Measurements from ENCODE around the gene SH2B3. TPM values are rescaled to one million over a fixed set of nuclear protein-coding genes. Genes with fewer than 3 reads are reported as not detected.
A peak's percentile ranks its signal among the peaks of the same experiment; 100 is the strongest.

The SH2B3 gene
- total and polyA plus RNA-seq, 2 experiments from 2014 or later: 8.1 to 59.3 TPM

DNA sequence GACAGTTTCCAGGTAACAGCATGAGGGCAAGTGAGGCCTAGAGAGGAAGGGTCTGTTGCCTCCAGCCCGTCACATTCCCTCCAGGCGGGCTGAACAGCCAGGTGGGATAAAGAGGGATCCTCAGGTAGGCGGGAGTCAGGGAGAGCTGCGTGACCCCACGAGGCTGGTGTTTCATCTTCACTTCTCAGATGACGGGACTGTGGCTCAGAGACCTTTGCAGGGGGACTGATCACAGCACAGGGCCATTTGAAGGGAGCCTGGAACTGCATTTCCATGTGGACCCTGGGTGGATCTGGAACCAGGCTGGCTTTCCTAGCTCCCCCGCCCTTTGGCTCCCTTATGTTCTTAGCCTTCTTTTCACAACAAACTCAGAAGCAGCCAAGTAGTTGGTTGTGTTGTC, 37.4 kb downstream of the SH2B3 start (continued):
- TF ChIP-seq, protein P1, sequence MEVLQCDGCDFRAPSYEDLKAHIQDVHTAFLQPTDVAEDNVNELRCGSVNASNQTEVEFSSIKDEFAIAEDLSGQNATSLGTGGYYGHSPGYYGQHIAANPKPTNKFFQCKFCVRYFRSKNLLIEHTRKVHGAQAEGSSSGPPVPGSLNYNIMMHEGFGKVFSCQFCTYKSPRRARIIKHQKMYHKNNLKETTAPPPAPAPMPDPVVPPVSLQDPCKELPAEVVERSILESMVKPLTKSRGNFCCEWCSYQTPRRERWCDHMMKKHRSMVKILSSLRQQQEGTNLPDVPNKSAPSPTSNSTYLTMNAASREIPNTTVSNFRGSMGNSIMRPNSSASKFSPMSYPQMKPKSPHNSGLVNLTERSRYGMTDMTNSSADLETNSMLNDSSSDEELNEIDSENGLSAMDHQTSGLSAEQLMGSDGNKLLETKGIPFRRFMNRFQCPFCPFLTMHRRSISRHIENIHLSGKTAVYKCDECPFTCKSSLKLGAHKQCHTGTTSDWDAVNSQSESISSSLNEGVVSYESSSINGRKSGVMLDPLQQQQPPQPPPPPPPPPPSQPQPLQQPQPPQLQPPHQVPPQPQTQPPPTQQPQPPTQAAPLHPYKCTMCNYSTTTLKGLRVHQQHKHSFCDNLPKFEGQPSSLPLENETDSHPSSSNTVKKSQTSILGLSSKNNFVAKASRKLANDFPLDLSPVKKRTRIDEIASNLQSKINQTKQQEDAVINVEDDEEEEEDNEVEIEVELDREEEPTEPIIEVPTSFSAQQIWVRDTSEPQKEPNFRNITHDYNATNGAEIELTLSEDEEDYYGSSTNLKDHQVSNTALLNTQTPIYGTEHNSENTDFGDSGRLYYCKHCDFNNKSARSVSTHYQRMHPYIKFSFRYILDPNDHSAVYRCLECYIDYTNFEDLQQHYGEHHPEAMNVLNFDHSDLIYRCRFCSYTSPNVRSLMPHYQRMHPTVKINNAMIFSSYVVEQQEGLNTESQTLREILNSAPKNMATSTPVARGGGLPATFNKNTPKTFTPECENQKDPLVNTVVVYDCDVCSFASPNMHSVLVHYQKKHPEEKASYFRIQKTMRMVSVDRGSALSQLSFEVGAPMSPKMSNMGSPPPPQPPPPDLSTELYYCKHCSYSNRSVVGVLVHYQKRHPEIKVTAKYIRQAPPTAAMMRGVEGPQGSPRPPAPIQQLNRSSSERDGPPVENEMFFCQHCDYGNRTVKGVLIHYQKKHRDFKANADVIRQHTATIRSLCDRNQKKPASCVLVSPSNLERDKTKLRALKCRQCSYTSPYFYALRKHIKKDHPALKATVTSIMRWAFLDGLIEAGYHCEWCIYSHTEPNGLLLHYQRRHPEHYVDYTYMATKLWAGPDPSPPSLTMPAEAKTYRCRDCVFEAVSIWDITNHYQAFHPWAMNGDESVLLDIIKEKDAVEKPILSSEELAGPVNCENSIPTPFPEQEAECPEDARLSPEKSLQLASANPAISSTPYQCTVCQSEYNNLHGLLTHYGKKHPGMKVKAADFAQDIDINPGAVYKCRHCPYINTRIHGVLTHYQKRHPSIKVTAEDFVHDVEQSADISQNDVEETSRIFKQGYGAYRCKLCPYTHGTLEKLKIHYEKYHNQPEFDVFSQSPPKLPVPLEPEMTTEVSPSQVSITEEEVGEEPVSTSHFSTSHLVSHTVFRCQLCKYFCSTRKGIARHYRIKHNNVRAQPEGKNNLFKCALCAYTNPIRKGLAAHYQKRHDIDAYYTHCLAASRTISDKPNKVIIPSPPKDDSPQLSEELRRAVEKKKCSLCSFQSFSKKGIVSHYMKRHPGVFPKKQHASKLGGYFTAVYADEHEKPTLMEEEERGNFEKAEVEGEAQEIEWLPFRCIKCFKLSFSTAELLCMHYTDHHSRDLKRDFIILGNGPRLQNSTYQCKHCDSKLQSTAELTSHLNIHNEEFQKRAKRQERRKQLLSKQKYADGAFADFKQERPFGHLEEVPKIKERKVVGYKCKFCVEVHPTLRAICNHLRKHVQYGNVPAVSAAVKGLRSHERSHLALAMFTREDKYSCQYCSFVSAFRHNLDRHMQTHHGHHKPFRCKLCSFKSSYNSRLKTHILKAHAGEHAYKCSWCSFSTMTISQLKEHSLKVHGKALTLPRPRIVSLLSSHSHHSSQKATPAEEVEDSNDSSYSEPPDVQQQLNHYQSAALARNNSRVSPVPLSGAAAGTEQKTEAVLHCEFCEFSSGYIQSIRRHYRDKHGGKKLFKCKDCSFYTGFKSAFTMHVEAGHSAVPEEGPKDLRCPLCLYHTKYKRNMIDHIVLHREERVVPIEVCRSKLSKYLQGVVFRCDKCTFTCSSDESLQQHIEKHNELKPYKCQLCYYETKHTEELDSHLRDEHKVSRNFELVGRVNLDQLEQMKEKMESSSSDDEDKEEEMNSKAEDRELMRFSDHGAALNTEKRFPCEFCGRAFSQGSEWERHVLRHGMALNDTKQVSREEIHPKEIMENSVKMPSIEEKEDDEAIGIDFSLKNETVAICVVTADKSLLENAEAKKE (CRISPR knock-in tag; IDR thresholded peaks at IDR 0.05): no peak
- TF ChIP-seq EZH2phosphoT487 (IDR thresholded peaks at IDR 0.05; ENCODE audit: unreplicated experiment): no peak
- TF ChIP-seq, protein P2, sequence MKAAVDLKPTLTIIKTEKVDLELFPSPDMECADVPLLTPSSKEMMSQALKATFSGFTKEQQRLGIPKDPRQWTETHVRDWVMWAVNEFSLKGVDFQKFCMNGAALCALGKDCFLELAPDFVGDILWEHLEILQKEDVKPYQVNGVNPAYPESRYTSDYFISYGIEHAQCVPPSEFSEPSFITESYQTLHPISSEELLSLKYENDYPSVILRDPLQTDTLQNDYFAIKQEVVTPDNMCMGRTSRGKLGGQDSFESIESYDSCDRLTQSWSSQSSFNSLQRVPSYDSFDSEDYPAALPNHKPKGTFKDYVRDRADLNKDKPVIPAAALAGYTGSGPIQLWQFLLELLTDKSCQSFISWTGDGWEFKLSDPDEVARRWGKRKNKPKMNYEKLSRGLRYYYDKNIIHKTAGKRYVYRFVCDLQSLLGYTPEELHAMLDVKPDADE (IDR thresholded peaks at IDR 0.05): no peak
- no peak for TF ChIP-seq STAT1 (IDR thresholded peaks at IDR 0.05; ENCODE audit: unreplicated experiment)

DNA sequence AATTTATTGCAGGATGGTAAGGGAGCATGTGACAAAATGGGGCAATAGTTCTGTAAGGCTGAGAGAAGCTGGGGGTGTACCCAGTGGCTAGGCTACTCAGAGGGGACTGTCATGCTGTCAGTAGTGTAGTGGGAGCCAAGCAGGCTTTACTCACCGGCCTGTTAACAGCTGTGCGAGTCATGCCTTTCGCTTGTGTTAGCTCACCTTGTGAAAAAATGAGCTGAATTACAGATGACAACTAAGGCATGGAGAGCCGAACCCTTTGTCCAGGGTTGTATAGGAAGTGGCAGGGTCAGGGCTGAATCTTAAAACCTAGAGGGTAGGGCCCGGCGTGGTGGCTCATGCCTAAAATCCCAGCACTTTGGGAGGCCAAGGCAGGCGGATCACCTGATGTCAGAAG, 37.9 kb downstream of the SH2B3 start:
- Histone ChIP-seq H3K36me3 (ENCODE audit: insufficient read depth) (peaks cover 10% of the 10 kb centered on the region; the same call in 1 of the 2 replicates), H2AFZ (no peak overlapping the region), H3F3A (replicated peaks; ENCODE audit: low read depth) (peaks cover 23% of the 10 kb centered on the region), H3K79me2 (replicated peaks; ENCODE audit: insufficient read depth) (peaks cover 49% of the 10 kb centered on the region), H3K9me2 (ENCODE audit: insufficient read depth) (no peaks in the 10 kb centered on the region), H4K20me1 (replicated peaks; ENCODE audit: insufficient read depth) (peaks cover 25% of the 10 kb centered on the region), H3K27me3 (ENCODE audit: insufficient read depth) (no peaks in the 10 kb centered on the region), H3K27ac (ENCODE audit: low read depth) (peak overlapping the region; percentile 84; the same call in 1 of the 2 replicates), H3K4me1 (ENCODE audit: insufficient read depth) (peaks cover 7% of the 10 kb centered on the region), H3K4me3 (no peak overlapping the region), H3K4me2 (no peak overlapping the region)
- ATAC-seq (no peak), DNase-seq (ENCODE audit: low spot score) (no peak)
- Mint-ChIP-seq H3K27ac (no peak overlapping the region), H3K27me3 (ENCODE audit: insufficient read depth, low read depth, poor library complexity) (peaks cover 34% of the 10 kb centered on the region), H3K9me3 (no peaks in the 10 kb centered on the region; the same call in 2 of the 3 replicates), H3K36me3 (ENCODE audit: low read depth) (peaks cover 43% of the 10 kb centered on the region), H3K4me1 (peaks cover 38% of the 10 kb centered on the region), H3K4me3 (no peak overlapping the region)
- no peak for TF ChIP-seq ZNF114 (CRISPR knock-in tag; IDR thresholded peaks at IDR 0.05)
- TF ChIP-seq ZNF331 (CRISPR knock-in tag; IDR thresholded peaks at IDR 0.05; ENCODE audit: low read depth): no peak
- no peak for TF ChIP-seq STAT1 (IDR thresholded peaks at IDR 0.05; ENCODE audit: unreplicated experiment)
- no peak for TF ChIP-seq EZH2phosphoT487 (IDR thresholded peaks at IDR 0.05; ENCODE audit: unreplicated experiment)
- TF ChIP-seq POLR2AphosphoS5 (IDR thresholded peaks at IDR 0.05; ENCODE audit: low read depth): no peak
- TF ChIP-seq, protein P1 (CRISPR knock-in tag; IDR thresholded peaks at IDR 0.05): no peak
- no peak for TF ChIP-seq NANOG (IDR thresholded peaks at IDR 0.05; ENCODE audit: borderline replicate concordance)

All from GM23338 (cell line).